GM19240 (cell line): Measurements from ENCODE around the gene DNAJC4.

Source experiments
- DNase-seq: peaks from one replicate; pipeline ENCODE4 v3.0.0; 2011; ENCODE audit warnings: low spot score; ENCODE audit not compliant: insufficient read length

The DNAJC4 gene, protein sequence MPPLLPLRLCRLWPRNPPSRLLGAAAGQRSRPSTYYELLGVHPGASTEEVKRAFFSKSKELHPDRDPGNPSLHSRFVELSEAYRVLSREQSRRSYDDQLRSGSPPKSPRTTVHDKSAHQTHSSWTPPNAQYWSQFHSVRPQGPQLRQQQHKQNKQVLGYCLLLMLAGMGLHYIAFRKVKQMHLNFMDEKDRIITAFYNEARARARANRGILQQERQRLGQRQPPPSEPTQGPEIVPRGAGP

DNA sequence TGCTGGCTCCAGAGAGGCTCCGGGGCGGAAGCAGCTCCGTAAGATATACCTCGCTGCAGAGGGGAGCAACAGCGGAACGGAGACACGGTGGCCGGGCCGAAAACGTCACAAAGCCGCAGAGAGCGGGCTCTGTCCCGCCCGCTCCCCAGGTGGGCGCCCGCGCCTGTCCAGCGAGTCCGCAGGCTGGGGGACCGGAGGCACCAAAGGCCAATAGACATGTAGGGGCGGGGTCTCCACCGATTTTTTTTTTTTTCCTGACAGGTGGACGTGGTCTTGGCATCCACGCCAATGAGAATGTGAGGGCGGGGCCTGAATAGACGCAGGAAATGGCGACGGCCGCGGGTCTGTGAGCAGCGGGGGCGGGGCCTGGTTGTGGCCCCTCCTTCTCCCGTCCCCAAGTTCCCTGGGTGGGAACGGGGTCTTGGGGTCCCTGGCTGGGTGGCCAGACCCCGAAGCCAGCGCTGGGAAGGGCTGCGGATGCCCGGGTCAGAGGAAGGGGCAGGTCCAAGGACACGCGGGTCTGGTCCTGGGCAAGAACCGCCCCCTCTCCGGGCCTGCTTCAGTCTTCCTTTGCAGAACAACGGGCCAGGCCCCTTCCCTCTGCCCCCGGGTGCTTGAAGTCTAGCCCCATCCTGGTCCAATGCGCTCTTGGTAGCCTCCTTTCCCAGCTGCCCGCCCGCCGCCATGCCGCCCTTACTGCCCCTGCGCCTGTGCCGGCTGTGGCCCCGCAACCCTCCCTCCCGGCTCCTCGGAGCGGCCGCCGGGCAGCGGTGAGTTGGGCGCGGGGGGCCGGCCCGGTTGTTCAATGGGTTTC lies at the start of gene DNAJC4:
TSS of gene DNAJC4 (plus strand) at position 378 of the 814 bp plus-strand sequence. CDS start at position 685, 307 bp downstream.
- DNase-seq = peak; percentile 93

DNA sequence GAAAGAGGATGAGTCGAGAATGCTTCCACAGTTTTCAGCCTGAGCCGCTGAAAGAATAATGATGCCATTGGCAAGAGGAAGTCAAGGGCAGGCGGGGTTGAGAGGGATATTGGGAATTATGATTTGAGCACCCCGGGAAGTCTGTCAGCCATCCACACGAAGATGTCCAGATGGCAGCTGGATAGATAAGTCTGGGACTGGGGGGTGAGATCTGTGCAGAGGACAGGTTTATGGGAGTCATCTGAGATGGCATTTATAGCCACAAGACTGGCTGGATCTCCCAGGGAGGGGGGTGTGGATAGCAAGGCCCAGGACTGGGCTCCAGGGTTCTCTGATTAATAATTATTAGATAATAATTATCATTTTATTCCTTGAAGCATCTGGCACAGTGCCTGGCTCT lies 49.5 kb upstream of the DNAJC4 start:
- no peak for DNase-seq

DNA sequence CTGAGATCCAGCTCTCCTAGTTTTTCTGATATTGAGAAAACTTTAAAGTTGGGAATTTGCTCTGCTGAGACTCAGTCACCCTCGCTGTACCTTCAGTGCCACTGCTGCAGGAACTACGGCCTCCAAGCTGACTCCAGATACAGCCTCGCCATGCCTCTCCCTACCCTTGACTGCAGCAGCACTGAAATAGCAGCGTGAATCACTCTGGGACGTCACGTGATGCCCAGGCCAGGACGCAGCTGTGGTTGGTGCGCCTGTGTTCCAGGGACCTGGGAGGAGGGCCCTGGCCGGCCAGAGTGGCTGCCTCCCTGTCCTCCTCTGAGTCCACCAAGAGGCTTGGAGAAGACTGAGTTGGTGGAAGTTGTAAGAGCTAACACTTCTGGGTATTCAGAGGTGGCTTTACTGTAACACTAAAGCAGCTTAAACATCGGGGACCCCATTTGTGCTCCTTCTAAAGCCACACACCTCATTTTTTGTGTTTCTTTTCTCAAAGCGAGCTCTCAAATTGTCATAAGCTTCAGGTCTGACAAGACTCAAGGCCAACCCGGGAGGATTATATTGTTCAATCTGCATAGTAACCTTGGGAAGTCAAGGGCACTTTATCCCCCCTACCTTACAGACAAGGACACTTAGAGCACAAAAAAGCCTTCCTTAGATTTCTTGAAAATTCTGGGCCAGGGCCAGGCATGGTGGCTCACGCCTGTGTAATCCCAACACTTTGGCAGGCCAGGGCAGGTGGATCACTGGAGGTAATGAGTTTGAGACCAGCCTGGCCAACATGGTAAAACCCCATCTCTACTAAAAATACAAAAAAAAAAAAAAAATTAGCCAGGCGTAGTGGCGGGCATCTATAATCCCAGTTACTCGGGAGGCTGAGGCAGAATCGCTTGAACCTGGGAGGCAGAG lies 48.6 kb upstream of the DNAJC4 start:
- peak; percentile 62 for DNase-seq

DNA sequence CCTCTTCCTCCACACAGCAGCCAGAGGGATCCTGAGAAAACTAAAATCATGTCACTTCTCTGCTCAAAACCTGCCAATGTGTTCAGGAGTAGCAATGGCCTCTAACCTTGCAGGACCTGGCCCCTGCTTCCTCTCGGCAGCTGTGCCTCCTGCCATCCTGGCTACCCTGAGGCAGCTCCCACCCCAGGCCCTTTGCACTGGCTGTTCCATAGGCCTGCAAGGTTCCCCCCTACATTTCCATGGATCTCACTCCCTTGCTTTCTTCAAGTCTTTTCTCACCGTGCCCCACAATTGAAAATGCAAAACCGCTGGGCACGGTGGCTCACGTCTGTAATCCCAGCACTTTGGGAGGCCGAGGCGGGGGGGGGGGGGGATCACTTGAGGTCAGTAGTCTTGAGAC lies 46.5 kb upstream of the DNAJC4 start:
- no peak for DNase-seq

DNA sequence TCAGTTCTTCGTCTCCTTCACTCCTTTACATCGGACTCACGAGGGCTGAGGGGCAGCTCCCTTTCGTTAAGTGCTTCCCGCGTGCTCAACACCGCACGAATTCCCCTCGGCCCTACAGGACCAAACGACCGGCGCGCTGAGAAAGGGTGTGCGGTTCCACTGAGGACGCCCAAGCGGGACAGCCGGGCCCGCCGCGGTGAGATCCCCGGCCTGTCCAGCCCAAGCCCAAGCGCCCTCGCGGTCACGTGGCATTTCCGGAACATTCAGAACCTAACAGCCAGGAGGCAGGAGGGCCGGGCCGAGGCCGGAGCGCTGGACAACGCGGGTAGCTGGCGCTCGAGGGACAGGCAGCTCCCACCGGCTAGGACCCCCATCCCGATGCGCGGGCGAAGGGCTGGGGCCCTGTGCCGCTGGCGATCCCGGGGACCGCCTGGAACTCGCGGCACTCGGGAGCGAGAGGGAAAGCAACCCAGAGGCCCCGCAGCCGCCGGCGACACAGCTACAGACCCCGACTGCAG lies 45.1 kb upstream of the DNAJC4 start:
- DNase-seq = no peak

DNA sequence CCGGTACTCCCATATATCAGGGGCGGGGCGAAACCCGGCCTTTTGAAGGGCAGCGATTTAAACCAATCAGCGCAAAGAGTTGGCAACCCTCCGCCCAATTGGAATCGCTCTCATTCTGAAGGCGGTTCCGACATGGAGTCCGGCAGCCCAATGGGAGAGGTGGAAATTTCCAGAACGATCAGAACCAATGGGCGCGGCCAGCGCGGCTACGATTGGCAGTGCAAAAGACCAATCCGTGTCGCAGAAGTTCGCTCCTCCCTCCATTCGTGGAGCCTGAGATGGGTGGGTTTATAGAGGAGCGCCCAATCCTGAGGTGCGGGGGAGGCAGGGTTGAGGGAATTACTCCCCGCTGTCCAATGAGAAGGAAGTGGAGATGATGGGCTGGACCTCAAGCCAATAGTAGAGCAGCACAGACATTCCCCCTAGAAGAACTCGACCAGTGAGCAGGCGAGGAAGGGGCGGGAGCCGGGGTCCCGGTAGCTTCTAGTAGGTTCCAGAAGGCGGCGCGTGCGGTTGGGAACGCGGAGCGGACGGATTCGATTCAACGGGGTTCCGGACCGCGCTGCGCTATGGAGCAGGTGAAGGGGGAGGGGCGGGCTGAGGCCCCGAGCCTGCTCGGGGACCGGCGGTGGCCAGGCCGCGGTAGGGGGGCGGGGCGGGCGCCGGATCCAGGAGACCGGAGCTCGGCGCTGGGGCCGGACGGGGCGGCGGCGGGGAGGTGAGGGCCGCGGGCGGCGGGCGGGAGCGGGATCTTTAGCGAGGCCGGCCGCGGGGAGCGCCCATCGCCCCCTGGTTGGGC lies 44.5 kb upstream of the DNAJC4 start, which contains the start of gene STIP1:
TSS of gene STIP1 (plus strand) at position 479 of the 799 bp plus-strand sequence. CDS start at position 570, 91 bp downstream.
- DNase-seq = peak; percentile 92

DNA sequence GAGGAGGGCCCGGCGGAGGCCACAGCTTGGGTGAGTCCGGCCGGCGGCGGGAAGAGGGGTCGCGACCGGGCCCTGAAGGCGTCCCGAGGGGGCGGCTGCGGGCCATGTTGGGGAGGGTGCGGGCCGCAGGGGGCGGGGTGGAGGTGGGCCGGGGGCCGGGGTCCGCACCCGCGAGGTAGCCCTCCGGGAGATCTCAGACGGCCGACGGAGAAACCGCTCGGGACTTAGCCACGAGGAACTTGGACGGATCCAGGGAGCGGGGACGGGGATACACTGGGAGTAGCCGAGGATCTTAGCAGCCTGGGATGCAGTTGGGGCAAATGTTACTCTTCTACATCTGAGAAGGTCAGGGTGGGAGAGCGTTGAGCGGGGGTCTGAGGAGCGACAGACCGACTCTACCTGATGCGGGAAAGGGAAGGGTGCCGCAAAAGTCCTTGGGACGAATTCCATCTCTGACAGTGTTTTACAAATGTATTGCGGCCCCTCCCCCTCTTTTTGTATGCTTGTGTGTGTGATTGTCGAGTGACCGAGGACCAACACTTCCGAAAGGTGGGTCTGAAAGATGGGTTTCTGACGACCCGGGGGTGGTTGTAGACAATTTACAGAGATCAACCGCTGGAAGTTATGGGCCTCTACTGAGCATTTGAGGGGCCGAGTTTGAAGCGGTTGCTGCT lies 43.7 kb upstream of the DNAJC4 start:
- DNase-seq = no peak

DNA sequence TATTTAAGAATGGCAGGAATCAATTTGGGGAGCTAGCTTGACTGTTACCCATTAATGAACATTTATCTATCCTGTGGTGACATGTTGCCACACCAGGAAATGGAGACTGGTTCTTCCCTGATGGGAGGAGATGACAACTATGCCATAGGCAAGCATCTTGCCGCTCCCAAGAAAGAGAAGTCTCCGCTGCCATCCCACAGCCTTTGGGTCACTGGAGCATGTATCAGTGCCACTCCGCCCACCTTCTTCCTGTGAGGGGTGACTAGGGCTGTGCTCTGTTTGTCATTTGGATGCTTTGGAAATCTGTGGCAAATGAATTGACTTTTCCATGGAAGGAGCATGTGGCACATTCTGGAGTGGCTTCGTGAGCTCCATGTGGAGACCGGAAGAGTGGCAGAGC lies 37.9 kb upstream of the DNAJC4 start:
- DNase-seq = no peak

DNA sequence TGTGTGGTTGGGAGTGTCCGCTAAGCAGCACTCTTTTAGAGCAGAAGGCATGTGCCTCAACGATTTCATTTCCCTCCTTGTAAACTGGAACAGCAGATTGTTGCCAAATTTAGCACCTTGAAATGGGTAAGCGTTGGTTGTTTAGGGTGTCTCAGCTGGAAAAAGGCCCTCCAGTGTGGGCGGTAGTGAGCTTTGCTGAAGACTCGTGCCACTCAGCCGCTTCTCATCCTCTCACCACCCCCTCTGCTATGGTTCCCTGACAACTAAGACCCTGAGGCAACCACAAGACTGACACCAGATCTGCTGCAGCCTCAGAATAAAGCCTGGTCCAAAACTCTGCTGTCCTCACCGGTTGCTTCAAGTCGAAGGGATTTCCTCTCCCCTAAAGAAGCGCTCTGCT lies 33.7 kb upstream of the DNAJC4 start:
- DNase-seq = no peak

DNA sequence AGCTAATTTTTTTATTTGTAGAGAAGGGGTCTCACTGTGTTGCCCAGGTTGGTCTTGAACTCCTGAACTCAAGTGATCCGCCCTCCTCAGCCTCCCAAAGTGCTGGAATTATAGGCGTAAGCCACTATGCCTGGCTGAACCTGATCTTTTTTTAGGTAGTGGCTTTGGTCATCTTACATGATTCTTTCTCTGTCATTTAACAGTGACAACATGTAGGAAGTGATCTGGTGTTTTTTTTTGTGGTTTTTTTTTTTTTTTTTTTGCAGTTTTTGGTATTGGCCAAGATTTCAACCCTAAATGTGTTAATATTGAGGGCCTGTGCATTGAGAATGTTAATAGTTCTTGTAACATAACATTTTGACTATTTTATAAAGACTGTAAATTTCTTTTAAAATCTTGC lies 31.8 kb upstream of the DNAJC4 start:
- DNase-seq = no peak

DNA sequence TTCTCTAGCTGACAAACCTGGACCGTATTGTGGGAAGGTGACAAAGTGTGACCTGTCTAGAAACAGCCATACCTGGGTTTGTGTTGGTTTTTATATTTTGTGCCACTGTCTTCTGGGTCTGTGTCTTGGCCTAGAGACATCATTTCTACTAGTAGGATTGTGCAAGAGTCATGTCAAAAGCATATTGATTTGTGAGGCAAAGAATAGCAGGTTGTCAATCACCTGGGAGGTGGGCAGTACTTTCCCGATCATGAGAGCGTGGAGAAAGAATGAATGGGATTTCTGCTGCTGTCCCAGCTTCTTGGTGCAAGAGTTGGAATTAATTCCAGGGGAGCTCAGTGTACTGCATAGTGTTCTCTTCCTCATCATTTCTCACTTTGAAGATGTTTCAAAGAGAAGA lies 28.8 kb upstream of the DNAJC4 start:
- DNase-seq = no peak

DNA sequence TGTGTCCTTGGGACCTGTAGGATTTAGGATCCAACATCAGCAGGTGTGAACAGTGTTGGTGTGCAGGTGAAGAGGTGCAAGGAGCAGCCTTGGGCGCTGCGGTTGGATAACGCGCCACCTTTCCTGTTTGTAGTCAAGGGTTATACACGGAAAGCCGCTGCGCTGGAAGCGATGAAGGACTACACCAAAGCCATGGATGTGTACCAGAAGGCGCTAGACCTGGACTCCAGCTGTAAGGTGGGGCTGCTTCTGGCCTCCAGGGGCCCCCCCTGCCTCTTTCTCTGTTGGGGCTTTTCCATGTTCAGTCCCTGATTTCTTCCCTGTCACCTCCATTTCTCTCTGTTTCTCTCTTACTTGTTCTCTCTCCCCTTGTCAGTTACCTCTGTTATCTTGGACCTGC lies 27.4 kb upstream of the DNAJC4 start:
- no peak for DNase-seq

DNA sequence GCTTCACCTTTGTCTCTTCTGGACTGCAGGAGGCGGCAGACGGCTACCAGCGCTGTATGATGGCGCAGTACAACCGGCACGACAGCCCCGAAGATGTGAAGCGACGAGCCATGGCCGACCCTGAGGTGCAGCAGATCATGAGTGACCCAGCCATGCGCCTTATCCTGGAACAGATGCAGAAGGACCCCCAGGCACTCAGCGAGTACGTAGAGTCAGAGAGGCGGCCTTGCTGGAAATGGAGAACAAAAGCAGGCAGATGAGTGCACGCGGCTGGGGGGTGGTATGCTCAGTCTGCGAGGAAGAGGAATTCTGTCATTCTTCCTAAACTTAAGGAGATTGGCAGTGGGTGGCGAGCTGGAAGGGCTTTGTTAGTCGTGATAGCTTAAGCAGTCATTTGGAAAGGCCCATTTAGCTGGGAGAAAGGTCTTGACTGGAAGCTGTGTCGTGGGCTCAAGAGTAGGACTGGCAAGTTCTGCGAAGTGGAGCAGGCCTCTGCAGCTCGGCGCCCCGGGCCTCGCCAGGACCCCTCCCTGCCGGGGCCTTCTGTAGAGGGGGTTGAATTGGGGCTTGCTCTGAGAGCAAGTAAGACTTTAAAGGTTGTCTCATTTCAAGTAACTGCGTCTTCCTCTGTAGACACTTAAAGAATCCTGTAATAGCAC lies 26.8 kb upstream of the DNAJC4 start:
- DNase-seq = no peak

DNA sequence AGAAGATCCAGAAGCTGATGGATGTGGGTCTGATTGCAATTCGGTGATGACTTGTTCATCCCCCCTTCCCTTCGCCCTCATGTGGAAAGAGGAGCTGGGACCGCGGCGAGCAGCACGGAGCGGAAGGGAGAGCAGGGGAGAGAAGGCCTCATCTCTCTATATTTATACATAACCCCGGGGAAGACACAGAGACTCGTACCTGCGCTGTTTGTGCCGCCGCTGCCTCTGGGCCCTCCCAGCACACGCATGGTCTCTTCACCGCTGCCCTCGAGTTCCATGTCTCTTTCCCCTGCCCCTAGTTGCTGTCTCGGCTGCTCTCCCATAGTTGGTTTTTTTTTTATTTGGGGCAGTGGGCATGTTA lies 26.3 kb upstream of the DNAJC4 start:
- DNase-seq = no peak

DNA sequence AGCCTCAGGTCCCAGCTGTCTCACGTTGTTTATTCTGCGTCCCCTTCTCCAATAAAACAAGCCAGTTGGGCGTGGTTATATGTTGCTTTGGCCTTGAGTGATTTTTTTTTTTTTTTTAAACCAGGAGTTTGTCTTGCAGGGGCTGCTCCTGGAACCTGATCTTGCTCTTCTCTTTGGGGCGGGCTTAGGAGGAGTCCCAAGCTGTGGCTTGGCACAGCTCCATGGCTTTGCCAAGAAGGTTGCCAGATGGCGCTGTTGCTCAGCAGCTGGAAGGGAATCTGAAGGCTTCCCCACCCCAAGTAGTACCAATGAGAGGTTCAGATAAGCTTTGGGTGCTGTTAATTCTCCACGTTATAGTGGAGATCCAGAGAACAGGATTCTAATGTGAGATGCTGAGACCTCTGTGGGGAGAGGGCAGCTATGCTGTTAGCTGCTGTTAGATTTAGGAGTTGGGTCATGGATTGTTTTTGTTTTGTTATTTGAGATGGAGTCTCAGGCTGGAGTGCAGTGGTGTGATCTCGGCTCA lies 25.8 kb upstream of the DNAJC4 start:
- DNase-seq = no peak

DNA sequence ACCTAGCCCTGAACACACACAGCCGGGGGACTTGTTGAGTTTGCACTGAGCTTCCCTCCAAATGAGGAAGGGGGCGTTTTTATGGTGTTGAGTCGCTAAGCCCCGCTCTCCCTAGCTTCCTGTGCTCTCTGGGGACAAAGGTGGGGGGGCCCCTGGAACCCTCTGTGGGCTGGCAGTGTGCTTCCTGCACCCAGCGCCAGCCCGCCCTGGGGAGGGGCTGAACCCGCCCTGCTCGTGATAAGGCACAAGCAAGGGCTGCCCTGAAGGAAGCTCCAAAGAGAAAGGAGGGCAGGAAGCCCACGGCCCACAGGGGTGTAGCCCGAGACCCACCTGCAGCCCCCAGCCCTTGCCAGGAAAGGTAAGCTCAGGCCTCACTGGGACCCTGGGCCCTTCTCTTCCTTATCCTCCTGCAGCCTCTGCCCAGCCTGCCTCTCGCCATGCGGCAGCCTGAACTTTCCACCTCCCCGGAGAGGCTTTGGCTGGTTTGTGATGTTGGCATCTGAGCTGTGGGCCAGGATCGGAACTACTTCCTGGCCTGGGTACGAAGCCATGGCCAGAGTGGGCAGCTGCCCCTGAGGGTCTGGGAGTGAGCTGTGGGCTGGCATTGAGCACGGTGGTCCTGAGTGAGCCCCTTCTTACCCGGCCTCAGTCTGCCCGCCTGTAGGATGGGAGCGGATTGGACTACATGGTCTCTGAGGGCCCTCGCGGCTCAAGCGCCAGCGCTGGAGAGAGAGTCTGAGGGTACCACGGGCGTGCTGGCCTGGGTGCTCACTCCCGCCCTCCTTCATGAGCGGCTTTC lies 23.7 kb upstream of the DNAJC4 start, which contains the start of gene FERMT3:
TSS of gene FERMT3 (plus strand) at position 265 of the 799 bp plus-strand sequence. CDS start 644 bp downstream, outside the sequence.
- DNase-seq = no peak

DNA sequence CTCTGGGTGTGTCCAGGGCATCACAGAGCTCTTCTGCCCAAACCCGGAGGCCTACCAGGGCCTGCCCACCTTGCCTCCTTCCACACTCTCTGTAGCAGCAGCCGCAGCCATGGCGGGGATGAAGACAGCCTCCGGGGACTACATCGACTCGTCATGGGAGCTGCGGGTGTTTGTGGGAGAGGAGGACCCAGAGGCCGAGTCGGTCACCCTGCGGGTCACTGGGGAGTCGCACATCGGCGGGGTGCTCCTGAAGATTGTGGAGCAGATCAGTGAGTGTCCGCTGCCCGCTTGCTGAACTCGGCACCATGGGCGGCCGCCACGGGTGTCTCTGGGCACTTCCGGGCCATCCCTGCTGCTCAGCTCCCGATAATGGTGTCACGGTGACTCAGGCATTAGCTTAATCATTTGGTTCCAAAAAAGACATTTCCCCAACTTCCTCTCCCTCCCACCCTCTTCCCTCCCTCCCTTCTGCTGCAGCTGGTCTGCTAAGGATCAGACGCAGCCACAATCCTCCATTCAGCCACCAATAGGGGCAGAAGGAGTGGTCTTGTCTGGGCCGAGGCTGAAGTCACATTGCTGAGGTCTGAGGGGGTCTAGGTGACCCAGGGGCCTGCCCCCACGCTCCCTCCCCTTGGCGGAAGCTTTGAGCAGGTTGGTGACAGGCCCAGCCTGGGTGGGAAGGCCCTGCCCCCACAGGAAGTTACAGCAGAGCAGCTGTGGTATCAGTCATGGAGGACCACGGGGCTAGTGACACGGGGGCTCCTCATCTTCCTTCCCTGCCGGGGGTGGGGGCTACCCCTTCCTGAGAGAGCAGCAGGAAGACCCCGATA lies 22.9 kb upstream of the DNAJC4 start:
- peak; percentile 95 for DNase-seq
